GM23338 (cell line): ENCODE data around the gene GPA33. TPM values are rescaled to one million over a fixed set of nuclear protein-coding genes. Genes with fewer than 3 reads are reported as not detected.

Source experiments
- ATAC-seq: fragments of 200-7000 bp; cut with Tn5 transposase; 3 replicates; pipeline ENCODE4 v1.9.1; 2020
- DNase-seq: peaks from one replicate; pipeline ENCODE4 v3.0.0-alpha.2; 2015; ENCODE audit warnings: low spot score
- H2AFZ ChIP-seq: fragments of 200-600 bp; sonication (generic); 2 replicates; pipeline ENCODE4 v1.8.0; 2016; ENCODE audit warnings: antibody characterized with exemption, mild to moderate bottlenecking, moderate library complexity
- H3F3A ChIP-seq: fragments of 200-600 bp; sonication (generic); replicated peaks from 2 replicates; pipeline ENCODE4 v1.8.0; 2017; ENCODE audit warnings: antibody characterized with exemption, mixed run types, low read depth
- H3K27ac ChIP-seq: fragments of 200-600 bp; sonication (generic); 2 replicates; pipeline ENCODE4 v1.6.1; 2016; ENCODE audit warnings: low read depth
- H3K27me3 ChIP-seq: fragments of 200-600 bp; sonication (generic); 2 replicates; pipeline ENCODE4 v1.8.0; 2016; ENCODE audit warnings: mild to moderate bottlenecking, mixed run types, moderate library complexity; ENCODE audit not compliant: insufficient read depth
- H3K36me3 ChIP-seq: fragments of 200-600 bp; sonication (generic); 2 replicates; pipeline ENCODE4 v1.8.0; 2016; ENCODE audit warnings: mild to moderate bottlenecking; ENCODE audit not compliant: insufficient read depth
- H3K4me1 ChIP-seq: fragments of 200-600 bp; sonication (generic); 2 replicates; pipeline ENCODE4 v1.8.0; 2016; ENCODE audit warnings: mild to moderate bottlenecking, moderate library complexity; ENCODE audit not compliant: insufficient read depth
- H3K4me2 ChIP-seq: fragments of 200-600 bp; sonication (generic); 2 replicates; pipeline ENCODE4 v1.7.1; 2017; ENCODE audit warnings: mixed run types
- H3K4me3 ChIP-seq: fragments of 200-600 bp; sonication (generic); 2 replicates; pipeline ENCODE4 v1.6.1; 2016; ENCODE audit warnings: mixed run types
- H3K79me2 ChIP-seq: fragments of 200-600 bp; sonication (generic); replicated peaks from 2 replicates; pipeline ENCODE4 v1.8.0; 2017; ENCODE audit warnings: mild to moderate bottlenecking; ENCODE audit not compliant: insufficient read depth
- H3K9me2 ChIP-seq: fragments of 200-600 bp; sonication (generic); 2 replicates; pipeline ENCODE4 v1.8.0; 2017; ENCODE audit not compliant: insufficient read depth
- H4K20me1 ChIP-seq: fragments of 200-600 bp; sonication (generic); replicated peaks from 2 replicates; pipeline ENCODE4 v1.8.0; 2017; ENCODE audit warnings: mild to moderate bottlenecking; ENCODE audit not compliant: insufficient read depth
- H3K27ac Mint-ChIP-seq: 2 replicates; pipeline ENCODE4 v1.8.0; 2020; ENCODE audit warnings: inconsistent platforms, mild to moderate bottlenecking, moderate library complexity, mixed read lengths
- H3K27me3 Mint-ChIP-seq: 3 replicates; pipeline ENCODE4 v1.8.0; 2022; ENCODE audit warnings: low read depth, mild to moderate bottlenecking, moderate library complexity, mixed read lengths, inconsistent platforms; ENCODE audit not compliant: insufficient read depth, poor library complexity
- H3K36me3 Mint-ChIP-seq: 3 replicates; pipeline ENCODE4 v1.8.0; 2021; ENCODE audit warnings: low read depth, mild to moderate bottlenecking, inconsistent platforms, moderate library complexity, mixed read lengths
- H3K4me1 Mint-ChIP-seq: 3 replicates; pipeline ENCODE4 v1.8.0; 2020; ENCODE audit warnings: mild to moderate bottlenecking, inconsistent platforms, mixed read lengths
- H3K4me3 Mint-ChIP-seq: 3 replicates; pipeline ENCODE4 v1.8.0; 2021; ENCODE audit warnings: moderate library complexity, mild to moderate bottlenecking, inconsistent platforms, mixed read lengths
- H3K9me3 Mint-ChIP-seq: 3 replicates; pipeline ENCODE4 v1.8.0; 2020; ENCODE audit warnings: moderate library complexity, mild to moderate bottlenecking, inconsistent platforms, mixed read lengths
- CREB1 ChIP-seq: fragments of 250-450 bp; sonication (Bioruptor Pico); IDR thresholded peaks from 2 replicates; pipeline ENCODE4 v1.5.0; 2020; ENCODE audit warnings: low read depth, mild to moderate bottlenecking, moderate library complexity
- EZH2 ChIP-seq: fragments of 200-600 bp; sonication (generic); IDR thresholded peaks from one replicate; pipeline ENCODE4 v1.8.0; 2017; ENCODE audit warnings: antibody characterized with exemption, mild to moderate bottlenecking, low read depth; ENCODE audit not compliant: unreplicated experiment
- EZH2phosphoT487 ChIP-seq: fragments of 200-600 bp; sonication (generic); IDR thresholded peaks from one replicate; pipeline ENCODE4 v1.8.1; 2018; ENCODE audit warnings: antibody characterized with exemption; ENCODE audit not compliant: unreplicated experiment
- JUNB ChIP-seq: IDR thresholded peaks from one replicate; pipeline ENCODE4 v1.6.1; 2016; ENCODE audit warnings: antibody characterized with exemption; ENCODE audit not compliant: unreplicated experiment
- NANOG ChIP-seq: IDR thresholded peaks from 2 replicates; pipeline ENCODE4 v1.6.1; 2016; ENCODE audit warnings: antibody characterized with exemption, borderline replicate concordance
- POLR2AphosphoS5 ChIP-seq: IDR thresholded peaks from 2 replicates; pipeline ENCODE4 v1.6.1; 2016; ENCODE audit warnings: antibody characterized with exemption, low read depth
- STAT1 ChIP-seq: IDR thresholded peaks from one replicate; pipeline ENCODE4 v1.6.1; 2016; ENCODE audit warnings: antibody characterized with exemption; ENCODE audit not compliant: unreplicated experiment
- ZNF114 ChIP-seq: fragments of 250-450 bp; sonication (Bioruptor Pico); IDR thresholded peaks from 2 replicates; pipeline ENCODE4 v1.5.0; 2020; ENCODE audit warnings: mild to moderate bottlenecking, moderate library complexity
- ZNF331 ChIP-seq: fragments of 250-450 bp; sonication (Bioruptor Pico); IDR thresholded peaks from 2 replicates; pipeline ENCODE4 v1.5.0; 2020; ENCODE audit warnings: low read depth, mild to moderate bottlenecking, moderate library complexity
- long read RNA-seq: library from polyadenylated mRNA; unstranded; transcript quantifications from one replicate; pipeline ENCODE4 v2.0.0, GENCODE V29; 2020; ENCODE audit not compliant: unreplicated experiment
- polyA plus RNA-seq: library from polyadenylated mRNA; unstranded; fragments of >200 nt; fragmentation: Nextera tagmentation; extraction: Ambion mirVana; gene quantifications from 2 replicates; pipeline ENCODE4 v1.2.1, GENCODE V29; 2016
- total RNA-seq: library from RNA; depleted of rRNA; stranded (reverse); fragments of >200 nt; shearing (Covaris generic); gene quantifications from 2 replicates; pipeline ENCODE4 v1.2.3, GENCODE V29; 2014; rRNA removed
- TF ChIP-seq, protein P1 (sequence below): fragments of 250-450 bp; sonication (Bioruptor Pico); IDR thresholded peaks from 2 replicates; pipeline ENCODE4 v1.5.0; 2020; ENCODE audit warnings: mild to moderate bottlenecking, moderate library complexity
- TF ChIP-seq, protein P2 (sequence below): IDR thresholded peaks from 2 replicates; pipeline ENCODE4 v1.6.1; 2016; ENCODE audit warnings: antibody characterized with exemption
- TF ChIP-seq, protein P3 (sequence below), 2 experiments: fragments of 200-600 bp in 1 of 2; sonication (generic) in 1 of 2; conservative IDR thresholded peaks; 2 replicates each; pipeline versions ENCODE4 v1.5.1 to v1.6.1; 2016 to 2017; ENCODE audit warnings: antibody characterized with exemption in 2 of 2, low read depth in 2 of 2, mild to moderate bottlenecking in 2 of 2, moderate library complexity in 1 of 2
- TF ChIP-seq, protein P4 (sequence below): IDR thresholded peaks from one replicate; pipeline ENCODE4 v1.6.1; 2018; ENCODE audit warnings: antibody characterized with exemption; ENCODE audit not compliant: unreplicated experiment

The GPA33 gene, protein sequence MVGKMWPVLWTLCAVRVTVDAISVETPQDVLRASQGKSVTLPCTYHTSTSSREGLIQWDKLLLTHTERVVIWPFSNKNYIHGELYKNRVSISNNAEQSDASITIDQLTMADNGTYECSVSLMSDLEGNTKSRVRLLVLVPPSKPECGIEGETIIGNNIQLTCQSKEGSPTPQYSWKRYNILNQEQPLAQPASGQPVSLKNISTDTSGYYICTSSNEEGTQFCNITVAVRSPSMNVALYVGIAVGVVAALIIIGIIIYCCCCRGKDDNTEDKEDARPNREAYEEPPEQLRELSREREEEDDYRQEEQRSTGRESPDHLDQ
- 0.28 TPM in 1 of 2 replicates, not detected in the other for total RNA-seq
- polyA plus RNA-seq, result 0.09 and 0.10 TPM in 2 replicates
- long read RNA-seq, result 0 reads

DNA sequence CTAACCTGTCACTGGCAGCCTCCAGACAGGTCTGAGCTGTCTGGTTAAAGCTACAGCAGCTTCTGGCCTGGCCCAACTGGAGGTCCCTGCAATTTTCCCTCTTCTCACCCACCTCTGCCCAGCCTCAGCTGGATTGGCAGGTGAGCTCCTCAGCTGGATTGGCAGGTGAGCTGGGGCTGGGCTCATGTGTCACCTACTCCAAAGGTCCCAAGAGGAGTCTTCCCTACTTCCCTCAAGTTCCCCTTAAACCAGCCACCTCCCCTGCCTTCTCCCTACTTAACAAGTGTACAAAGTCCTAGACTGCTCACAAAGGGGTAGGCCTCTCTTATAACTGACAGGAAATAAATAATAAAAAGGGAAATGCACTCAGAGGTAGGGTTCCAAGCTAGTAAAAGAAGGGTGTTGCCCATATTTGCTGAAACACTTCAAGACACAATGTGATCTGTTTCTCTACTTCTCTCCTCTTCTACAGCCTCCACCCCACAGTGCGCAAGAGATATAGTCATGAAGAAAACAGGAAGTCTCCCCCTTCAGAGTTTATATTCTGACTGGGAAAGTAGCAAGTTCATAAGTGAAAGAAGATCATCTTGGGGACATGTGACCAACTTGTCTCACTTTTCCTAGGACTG lies at the start of gene GPA33:
Gene GPA33, minus strand, starts transcription at position 64 of the 629 bp plus-strand sequence. CDS start 90 bp downstream, outside the sequence.
- Histone ChIP-seq H3K4me2 (no peak within 1 kb of the TSS), H3K4me1 (no peaks in the 10 kb centered on the region), H2AFZ (no peak within 1 kb of the TSS), H3K9me2 (peaks cover 2% of the 10 kb centered on the region; the same call in 1 of the 2 replicates), H3K27me3 (no peaks in the 10 kb centered on the region), H3K4me3 (no peak within 1 kb of the TSS), H3K27ac (no peak within 1 kb of the TSS), H3K79me2 (no peaks in the 10 kb centered on the region), H3F3A (no peaks in the 10 kb centered on the region), H4K20me1 (no peaks in the 10 kb centered on the region), H3K36me3 (no peaks in the 10 kb centered on the region)
- ATAC-seq (no peak), DNase-seq (no peak)
- H3K27ac Mint-ChIP-seq, result no peak within 1 kb of the TSS
- H3K27me3 Mint-ChIP-seq, result peaks cover 2% of the 10 kb centered on the region
- no peak within 1 kb of the TSS for H3K4me3 Mint-ChIP-seq
- H3K4me1 Mint-ChIP-seq, result peaks cover 17% of the 10 kb centered on the region
- no peaks in the 10 kb centered on the region for H3K9me3 Mint-ChIP-seq
- no peaks in the 10 kb centered on the region for H3K36me3 Mint-ChIP-seq
- TF ChIP-seq JUNB (no peak), EZH2phosphoT487 (no peak), EZH2 (no peak), STAT1 (no peak), ZNF114 (CRISPR knock-in tag) (no peak), CREB1 (CRISPR knock-in tag) (no peak), POLR2AphosphoS5 (no peak), NANOG (no peak), ZNF331 (no peak)
- TF ChIP-seq, protein P1, sequence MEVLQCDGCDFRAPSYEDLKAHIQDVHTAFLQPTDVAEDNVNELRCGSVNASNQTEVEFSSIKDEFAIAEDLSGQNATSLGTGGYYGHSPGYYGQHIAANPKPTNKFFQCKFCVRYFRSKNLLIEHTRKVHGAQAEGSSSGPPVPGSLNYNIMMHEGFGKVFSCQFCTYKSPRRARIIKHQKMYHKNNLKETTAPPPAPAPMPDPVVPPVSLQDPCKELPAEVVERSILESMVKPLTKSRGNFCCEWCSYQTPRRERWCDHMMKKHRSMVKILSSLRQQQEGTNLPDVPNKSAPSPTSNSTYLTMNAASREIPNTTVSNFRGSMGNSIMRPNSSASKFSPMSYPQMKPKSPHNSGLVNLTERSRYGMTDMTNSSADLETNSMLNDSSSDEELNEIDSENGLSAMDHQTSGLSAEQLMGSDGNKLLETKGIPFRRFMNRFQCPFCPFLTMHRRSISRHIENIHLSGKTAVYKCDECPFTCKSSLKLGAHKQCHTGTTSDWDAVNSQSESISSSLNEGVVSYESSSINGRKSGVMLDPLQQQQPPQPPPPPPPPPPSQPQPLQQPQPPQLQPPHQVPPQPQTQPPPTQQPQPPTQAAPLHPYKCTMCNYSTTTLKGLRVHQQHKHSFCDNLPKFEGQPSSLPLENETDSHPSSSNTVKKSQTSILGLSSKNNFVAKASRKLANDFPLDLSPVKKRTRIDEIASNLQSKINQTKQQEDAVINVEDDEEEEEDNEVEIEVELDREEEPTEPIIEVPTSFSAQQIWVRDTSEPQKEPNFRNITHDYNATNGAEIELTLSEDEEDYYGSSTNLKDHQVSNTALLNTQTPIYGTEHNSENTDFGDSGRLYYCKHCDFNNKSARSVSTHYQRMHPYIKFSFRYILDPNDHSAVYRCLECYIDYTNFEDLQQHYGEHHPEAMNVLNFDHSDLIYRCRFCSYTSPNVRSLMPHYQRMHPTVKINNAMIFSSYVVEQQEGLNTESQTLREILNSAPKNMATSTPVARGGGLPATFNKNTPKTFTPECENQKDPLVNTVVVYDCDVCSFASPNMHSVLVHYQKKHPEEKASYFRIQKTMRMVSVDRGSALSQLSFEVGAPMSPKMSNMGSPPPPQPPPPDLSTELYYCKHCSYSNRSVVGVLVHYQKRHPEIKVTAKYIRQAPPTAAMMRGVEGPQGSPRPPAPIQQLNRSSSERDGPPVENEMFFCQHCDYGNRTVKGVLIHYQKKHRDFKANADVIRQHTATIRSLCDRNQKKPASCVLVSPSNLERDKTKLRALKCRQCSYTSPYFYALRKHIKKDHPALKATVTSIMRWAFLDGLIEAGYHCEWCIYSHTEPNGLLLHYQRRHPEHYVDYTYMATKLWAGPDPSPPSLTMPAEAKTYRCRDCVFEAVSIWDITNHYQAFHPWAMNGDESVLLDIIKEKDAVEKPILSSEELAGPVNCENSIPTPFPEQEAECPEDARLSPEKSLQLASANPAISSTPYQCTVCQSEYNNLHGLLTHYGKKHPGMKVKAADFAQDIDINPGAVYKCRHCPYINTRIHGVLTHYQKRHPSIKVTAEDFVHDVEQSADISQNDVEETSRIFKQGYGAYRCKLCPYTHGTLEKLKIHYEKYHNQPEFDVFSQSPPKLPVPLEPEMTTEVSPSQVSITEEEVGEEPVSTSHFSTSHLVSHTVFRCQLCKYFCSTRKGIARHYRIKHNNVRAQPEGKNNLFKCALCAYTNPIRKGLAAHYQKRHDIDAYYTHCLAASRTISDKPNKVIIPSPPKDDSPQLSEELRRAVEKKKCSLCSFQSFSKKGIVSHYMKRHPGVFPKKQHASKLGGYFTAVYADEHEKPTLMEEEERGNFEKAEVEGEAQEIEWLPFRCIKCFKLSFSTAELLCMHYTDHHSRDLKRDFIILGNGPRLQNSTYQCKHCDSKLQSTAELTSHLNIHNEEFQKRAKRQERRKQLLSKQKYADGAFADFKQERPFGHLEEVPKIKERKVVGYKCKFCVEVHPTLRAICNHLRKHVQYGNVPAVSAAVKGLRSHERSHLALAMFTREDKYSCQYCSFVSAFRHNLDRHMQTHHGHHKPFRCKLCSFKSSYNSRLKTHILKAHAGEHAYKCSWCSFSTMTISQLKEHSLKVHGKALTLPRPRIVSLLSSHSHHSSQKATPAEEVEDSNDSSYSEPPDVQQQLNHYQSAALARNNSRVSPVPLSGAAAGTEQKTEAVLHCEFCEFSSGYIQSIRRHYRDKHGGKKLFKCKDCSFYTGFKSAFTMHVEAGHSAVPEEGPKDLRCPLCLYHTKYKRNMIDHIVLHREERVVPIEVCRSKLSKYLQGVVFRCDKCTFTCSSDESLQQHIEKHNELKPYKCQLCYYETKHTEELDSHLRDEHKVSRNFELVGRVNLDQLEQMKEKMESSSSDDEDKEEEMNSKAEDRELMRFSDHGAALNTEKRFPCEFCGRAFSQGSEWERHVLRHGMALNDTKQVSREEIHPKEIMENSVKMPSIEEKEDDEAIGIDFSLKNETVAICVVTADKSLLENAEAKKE, result no peak
- TF ChIP-seq, protein P2, sequence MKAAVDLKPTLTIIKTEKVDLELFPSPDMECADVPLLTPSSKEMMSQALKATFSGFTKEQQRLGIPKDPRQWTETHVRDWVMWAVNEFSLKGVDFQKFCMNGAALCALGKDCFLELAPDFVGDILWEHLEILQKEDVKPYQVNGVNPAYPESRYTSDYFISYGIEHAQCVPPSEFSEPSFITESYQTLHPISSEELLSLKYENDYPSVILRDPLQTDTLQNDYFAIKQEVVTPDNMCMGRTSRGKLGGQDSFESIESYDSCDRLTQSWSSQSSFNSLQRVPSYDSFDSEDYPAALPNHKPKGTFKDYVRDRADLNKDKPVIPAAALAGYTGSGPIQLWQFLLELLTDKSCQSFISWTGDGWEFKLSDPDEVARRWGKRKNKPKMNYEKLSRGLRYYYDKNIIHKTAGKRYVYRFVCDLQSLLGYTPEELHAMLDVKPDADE, result no peak
- TF ChIP-seq, protein P3, sequence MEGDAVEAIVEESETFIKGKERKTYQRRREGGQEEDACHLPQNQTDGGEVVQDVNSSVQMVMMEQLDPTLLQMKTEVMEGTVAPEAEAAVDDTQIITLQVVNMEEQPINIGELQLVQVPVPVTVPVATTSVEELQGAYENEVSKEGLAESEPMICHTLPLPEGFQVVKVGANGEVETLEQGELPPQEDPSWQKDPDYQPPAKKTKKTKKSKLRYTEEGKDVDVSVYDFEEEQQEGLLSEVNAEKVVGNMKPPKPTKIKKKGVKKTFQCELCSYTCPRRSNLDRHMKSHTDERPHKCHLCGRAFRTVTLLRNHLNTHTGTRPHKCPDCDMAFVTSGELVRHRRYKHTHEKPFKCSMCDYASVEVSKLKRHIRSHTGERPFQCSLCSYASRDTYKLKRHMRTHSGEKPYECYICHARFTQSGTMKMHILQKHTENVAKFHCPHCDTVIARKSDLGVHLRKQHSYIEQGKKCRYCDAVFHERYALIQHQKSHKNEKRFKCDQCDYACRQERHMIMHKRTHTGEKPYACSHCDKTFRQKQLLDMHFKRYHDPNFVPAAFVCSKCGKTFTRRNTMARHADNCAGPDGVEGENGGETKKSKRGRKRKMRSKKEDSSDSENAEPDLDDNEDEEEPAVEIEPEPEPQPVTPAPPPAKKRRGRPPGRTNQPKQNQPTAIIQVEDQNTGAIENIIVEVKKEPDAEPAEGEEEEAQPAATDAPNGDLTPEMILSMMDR (conservative IDR thresholded peaks at IDR 0.05; ENCODE audit: low read depth in 2 of 2), result no peak
- TF ChIP-seq, protein P4, sequence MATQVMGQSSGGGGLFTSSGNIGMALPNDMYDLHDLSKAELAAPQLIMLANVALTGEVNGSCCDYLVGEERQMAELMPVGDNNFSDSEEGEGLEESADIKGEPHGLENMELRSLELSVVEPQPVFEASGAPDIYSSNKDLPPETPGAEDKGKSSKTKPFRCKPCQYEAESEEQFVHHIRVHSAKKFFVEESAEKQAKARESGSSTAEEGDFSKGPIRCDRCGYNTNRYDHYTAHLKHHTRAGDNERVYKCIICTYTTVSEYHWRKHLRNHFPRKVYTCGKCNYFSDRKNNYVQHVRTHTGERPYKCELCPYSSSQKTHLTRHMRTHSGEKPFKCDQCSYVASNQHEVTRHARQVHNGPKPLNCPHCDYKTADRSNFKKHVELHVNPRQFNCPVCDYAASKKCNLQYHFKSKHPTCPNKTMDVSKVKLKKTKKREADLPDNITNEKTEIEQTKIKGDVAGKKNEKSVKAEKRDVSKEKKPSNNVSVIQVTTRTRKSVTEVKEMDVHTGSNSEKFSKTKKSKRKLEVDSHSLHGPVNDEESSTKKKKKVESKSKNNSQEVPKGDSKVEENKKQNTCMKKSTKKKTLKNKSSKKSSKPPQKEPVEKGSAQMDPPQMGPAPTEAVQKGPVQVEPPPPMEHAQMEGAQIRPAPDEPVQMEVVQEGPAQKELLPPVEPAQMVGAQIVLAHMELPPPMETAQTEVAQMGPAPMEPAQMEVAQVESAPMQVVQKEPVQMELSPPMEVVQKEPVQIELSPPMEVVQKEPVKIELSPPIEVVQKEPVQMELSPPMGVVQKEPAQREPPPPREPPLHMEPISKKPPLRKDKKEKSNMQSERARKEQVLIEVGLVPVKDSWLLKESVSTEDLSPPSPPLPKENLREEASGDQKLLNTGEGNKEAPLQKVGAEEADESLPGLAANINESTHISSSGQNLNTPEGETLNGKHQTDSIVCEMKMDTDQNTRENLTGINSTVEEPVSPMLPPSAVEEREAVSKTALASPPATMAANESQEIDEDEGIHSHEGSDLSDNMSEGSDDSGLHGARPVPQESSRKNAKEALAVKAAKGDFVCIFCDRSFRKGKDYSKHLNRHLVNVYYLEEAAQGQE, result no peak
